ENCODE data around the gene TCF4. TPM values are rescaled to one million over a fixed set of nuclear protein-coding genes. Genes with fewer than 3 reads are reported as not detected.

Gene TCF4
- total and polyA plus RNA-seq, 2 experiments from 2014 or later: 77.7 to 89.2 TPM

DNA sequence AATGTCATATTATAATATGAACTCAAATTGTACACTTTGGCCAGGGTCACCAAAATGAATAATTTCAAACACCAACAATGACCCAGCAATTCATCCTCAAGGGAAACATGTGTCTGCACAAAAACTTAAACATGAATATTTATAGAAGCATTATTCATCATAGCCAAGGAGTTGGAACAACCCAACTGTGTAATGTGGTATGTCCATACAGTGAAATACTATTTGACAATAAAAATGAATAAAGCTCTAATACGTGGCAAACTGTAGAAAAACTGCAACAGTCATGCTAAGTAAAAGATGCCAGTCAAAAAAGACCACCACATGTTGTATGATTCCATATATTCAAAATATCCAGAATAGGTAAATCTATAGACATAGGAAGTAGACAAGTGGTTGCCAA, 334.2 kb downstream of the TCF4 start:
- no peaks in the 10 kb centered on the region; the same call in 2 of the 3 replicates for H3K9me3 Mint-ChIP-seq

More for the DNA sequence above, 334.2 kb downstream of the TCF4 start:
- Histone ChIP-seq H4K20me1 (replicated peaks; ENCODE audit: insufficient read depth) (no peaks in the 10 kb centered on the region), H3K27me3 (ENCODE audit: insufficient read depth) (no peaks in the 10 kb centered on the region), H3K4me2 (no peak overlapping the region), H3K36me3 (ENCODE audit: insufficient read depth) (0 out of 2 replicates have a peak, but pooled peaks cover 4% of the 10 kb centered on the region), H3F3A (replicated peaks; ENCODE audit: low read depth) (no peaks in the 10 kb centered on the region), H3K9me2 (ENCODE audit: insufficient read depth) (no peaks in the 10 kb centered on the region), H3K4me3 (no peak overlapping the region), H3K79me2 (replicated peaks; ENCODE audit: insufficient read depth) (no peaks in the 10 kb centered on the region), H3K27ac (ENCODE audit: low read depth) (no peak overlapping the region), H2AFZ (no peak overlapping the region), H3K4me1 (ENCODE audit: insufficient read depth) (peaks cover 19% of the 10 kb centered on the region)
- Mint-ChIP-seq H3K4me3 (no peak overlapping the region), H3K27ac (no peak overlapping the region), H3K27me3 (ENCODE audit: insufficient read depth, low read depth, poor library complexity) (peaks cover 8% of the 10 kb centered on the region), H3K4me1 (peaks cover 27% of the 10 kb centered on the region), H3K36me3 (ENCODE audit: low read depth) (peaks cover 30% of the 10 kb centered on the region; the same call in 2 of the 3 replicates)
- DNase-seq (ENCODE audit: low spot score) (no peak), ATAC-seq (no peak)
- TF ChIP-seq, protein P1, sequence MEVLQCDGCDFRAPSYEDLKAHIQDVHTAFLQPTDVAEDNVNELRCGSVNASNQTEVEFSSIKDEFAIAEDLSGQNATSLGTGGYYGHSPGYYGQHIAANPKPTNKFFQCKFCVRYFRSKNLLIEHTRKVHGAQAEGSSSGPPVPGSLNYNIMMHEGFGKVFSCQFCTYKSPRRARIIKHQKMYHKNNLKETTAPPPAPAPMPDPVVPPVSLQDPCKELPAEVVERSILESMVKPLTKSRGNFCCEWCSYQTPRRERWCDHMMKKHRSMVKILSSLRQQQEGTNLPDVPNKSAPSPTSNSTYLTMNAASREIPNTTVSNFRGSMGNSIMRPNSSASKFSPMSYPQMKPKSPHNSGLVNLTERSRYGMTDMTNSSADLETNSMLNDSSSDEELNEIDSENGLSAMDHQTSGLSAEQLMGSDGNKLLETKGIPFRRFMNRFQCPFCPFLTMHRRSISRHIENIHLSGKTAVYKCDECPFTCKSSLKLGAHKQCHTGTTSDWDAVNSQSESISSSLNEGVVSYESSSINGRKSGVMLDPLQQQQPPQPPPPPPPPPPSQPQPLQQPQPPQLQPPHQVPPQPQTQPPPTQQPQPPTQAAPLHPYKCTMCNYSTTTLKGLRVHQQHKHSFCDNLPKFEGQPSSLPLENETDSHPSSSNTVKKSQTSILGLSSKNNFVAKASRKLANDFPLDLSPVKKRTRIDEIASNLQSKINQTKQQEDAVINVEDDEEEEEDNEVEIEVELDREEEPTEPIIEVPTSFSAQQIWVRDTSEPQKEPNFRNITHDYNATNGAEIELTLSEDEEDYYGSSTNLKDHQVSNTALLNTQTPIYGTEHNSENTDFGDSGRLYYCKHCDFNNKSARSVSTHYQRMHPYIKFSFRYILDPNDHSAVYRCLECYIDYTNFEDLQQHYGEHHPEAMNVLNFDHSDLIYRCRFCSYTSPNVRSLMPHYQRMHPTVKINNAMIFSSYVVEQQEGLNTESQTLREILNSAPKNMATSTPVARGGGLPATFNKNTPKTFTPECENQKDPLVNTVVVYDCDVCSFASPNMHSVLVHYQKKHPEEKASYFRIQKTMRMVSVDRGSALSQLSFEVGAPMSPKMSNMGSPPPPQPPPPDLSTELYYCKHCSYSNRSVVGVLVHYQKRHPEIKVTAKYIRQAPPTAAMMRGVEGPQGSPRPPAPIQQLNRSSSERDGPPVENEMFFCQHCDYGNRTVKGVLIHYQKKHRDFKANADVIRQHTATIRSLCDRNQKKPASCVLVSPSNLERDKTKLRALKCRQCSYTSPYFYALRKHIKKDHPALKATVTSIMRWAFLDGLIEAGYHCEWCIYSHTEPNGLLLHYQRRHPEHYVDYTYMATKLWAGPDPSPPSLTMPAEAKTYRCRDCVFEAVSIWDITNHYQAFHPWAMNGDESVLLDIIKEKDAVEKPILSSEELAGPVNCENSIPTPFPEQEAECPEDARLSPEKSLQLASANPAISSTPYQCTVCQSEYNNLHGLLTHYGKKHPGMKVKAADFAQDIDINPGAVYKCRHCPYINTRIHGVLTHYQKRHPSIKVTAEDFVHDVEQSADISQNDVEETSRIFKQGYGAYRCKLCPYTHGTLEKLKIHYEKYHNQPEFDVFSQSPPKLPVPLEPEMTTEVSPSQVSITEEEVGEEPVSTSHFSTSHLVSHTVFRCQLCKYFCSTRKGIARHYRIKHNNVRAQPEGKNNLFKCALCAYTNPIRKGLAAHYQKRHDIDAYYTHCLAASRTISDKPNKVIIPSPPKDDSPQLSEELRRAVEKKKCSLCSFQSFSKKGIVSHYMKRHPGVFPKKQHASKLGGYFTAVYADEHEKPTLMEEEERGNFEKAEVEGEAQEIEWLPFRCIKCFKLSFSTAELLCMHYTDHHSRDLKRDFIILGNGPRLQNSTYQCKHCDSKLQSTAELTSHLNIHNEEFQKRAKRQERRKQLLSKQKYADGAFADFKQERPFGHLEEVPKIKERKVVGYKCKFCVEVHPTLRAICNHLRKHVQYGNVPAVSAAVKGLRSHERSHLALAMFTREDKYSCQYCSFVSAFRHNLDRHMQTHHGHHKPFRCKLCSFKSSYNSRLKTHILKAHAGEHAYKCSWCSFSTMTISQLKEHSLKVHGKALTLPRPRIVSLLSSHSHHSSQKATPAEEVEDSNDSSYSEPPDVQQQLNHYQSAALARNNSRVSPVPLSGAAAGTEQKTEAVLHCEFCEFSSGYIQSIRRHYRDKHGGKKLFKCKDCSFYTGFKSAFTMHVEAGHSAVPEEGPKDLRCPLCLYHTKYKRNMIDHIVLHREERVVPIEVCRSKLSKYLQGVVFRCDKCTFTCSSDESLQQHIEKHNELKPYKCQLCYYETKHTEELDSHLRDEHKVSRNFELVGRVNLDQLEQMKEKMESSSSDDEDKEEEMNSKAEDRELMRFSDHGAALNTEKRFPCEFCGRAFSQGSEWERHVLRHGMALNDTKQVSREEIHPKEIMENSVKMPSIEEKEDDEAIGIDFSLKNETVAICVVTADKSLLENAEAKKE (CRISPR knock-in tag; IDR thresholded peaks at IDR 0.05): no peak
- TF ChIP-seq ZNF114 (CRISPR knock-in tag; IDR thresholded peaks at IDR 0.05) (no peak), EZH2 (IDR thresholded peaks at IDR 0.05; ENCODE audit: low read depth, unreplicated experiment) (no peak), STAT1 (IDR thresholded peaks at IDR 0.05; ENCODE audit: unreplicated experiment) (no peak), NANOG (IDR thresholded peaks at IDR 0.05; ENCODE audit: borderline replicate concordance) (no peak), POLR2AphosphoS5 (IDR thresholded peaks at IDR 0.05; ENCODE audit: low read depth) (no peak), CREB1 (CRISPR knock-in tag; IDR thresholded peaks at IDR 0.05; ENCODE audit: low read depth) (no peak), ZNF331 (CRISPR knock-in tag; IDR thresholded peaks at IDR 0.05; ENCODE audit: low read depth) (no peak), JUNB (IDR thresholded peaks at IDR 0.05; ENCODE audit: unreplicated experiment) (no peak), EZH2phosphoT487 (IDR thresholded peaks at IDR 0.05; ENCODE audit: unreplicated experiment) (no peak)
- TF ChIP-seq, protein P2, sequence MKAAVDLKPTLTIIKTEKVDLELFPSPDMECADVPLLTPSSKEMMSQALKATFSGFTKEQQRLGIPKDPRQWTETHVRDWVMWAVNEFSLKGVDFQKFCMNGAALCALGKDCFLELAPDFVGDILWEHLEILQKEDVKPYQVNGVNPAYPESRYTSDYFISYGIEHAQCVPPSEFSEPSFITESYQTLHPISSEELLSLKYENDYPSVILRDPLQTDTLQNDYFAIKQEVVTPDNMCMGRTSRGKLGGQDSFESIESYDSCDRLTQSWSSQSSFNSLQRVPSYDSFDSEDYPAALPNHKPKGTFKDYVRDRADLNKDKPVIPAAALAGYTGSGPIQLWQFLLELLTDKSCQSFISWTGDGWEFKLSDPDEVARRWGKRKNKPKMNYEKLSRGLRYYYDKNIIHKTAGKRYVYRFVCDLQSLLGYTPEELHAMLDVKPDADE (IDR thresholded peaks at IDR 0.05): no peak
- TF ChIP-seq, protein P3, sequence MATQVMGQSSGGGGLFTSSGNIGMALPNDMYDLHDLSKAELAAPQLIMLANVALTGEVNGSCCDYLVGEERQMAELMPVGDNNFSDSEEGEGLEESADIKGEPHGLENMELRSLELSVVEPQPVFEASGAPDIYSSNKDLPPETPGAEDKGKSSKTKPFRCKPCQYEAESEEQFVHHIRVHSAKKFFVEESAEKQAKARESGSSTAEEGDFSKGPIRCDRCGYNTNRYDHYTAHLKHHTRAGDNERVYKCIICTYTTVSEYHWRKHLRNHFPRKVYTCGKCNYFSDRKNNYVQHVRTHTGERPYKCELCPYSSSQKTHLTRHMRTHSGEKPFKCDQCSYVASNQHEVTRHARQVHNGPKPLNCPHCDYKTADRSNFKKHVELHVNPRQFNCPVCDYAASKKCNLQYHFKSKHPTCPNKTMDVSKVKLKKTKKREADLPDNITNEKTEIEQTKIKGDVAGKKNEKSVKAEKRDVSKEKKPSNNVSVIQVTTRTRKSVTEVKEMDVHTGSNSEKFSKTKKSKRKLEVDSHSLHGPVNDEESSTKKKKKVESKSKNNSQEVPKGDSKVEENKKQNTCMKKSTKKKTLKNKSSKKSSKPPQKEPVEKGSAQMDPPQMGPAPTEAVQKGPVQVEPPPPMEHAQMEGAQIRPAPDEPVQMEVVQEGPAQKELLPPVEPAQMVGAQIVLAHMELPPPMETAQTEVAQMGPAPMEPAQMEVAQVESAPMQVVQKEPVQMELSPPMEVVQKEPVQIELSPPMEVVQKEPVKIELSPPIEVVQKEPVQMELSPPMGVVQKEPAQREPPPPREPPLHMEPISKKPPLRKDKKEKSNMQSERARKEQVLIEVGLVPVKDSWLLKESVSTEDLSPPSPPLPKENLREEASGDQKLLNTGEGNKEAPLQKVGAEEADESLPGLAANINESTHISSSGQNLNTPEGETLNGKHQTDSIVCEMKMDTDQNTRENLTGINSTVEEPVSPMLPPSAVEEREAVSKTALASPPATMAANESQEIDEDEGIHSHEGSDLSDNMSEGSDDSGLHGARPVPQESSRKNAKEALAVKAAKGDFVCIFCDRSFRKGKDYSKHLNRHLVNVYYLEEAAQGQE (IDR thresholded peaks at IDR 0.05; ENCODE audit: unreplicated experiment): no peak
- TF ChIP-seq, protein P4, sequence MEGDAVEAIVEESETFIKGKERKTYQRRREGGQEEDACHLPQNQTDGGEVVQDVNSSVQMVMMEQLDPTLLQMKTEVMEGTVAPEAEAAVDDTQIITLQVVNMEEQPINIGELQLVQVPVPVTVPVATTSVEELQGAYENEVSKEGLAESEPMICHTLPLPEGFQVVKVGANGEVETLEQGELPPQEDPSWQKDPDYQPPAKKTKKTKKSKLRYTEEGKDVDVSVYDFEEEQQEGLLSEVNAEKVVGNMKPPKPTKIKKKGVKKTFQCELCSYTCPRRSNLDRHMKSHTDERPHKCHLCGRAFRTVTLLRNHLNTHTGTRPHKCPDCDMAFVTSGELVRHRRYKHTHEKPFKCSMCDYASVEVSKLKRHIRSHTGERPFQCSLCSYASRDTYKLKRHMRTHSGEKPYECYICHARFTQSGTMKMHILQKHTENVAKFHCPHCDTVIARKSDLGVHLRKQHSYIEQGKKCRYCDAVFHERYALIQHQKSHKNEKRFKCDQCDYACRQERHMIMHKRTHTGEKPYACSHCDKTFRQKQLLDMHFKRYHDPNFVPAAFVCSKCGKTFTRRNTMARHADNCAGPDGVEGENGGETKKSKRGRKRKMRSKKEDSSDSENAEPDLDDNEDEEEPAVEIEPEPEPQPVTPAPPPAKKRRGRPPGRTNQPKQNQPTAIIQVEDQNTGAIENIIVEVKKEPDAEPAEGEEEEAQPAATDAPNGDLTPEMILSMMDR (conservative IDR thresholded peaks at IDR 0.05; ENCODE audit: low read depth in 2 of 2): no peak

Measured in GM23338 (cell line).